Stimulated activated CD8-positive, alpha-beta memory T cell treated with anti-CD3 and anti-CD28 coated beads, Interleukin-15, amount 100 ng/mL, for 48 hours (primary cell): Measurements from ENCODE around the gene PCDHGB5.
"Not testable (repeated sequence)": the region's sequence is repeated elsewhere in the genome, so short reads cannot be mapped to it uniquely, and the experiment has no call there.

Experiments used
- DNase-seq, 2 donors: peaks; one replicate each; pipeline ENCODE4 v3.0.0-alpha.2; 2020; ENCODE audit warnings: low read depth in 2 of 2

The PCDHGB5 gene

GRCh38 chr5:141375444-141376155 is 22.1 kb upstream of the PCDHGB5 start:
- DNase-seq = not testable (repeated sequence)

- DNase-seq = no peak
Observed at GRCh38 chr5:141382469-141383294, 15.1 kb upstream of the PCDHGB5 start, which contains the start of gene PCDHGA7. PCDHGA7 (plus strand) TSS chr5:141382742; CDS start chr5:141382900, 158 bp downstream.

- DNase-seq = no peak
Observed at GRCh38 chr5:141383345-141383744, 14.4 kb upstream of the PCDHGB5 start.

- no peak for DNase-seq
Observed at GRCh38 chr5:141384471-141385267, 13.1 kb upstream of the PCDHGB5 start.

- DNase-seq = not testable (repeated sequence)
Observed at GRCh38 chr5:141387557-141388311, 10.0 kb upstream of the PCDHGB5 start, which contains the start of gene PCDHGB4. PCDHGB4 (plus strand) TSS chr5:141387698; CDS start chr5:141387885, 187 bp downstream.

- no peak for DNase-seq
Observed at GRCh38 chr5:141388661-141389060, 9.1 kb upstream of the PCDHGB5 start.

- DNase-seq = no peak
Observed at GRCh38 chr5:141389153-141390042, 8.3 kb upstream of the PCDHGB5 start.

GRCh38 chr5:141392429-141393198 is 5.1 kb upstream of the PCDHGB5 start, which contains the start of gene PCDHGA8:
PCDHGA8 (plus strand) TSS chr5:141392633; CDS start chr5:141392814, 181 bp downstream.
- no peak for DNase-seq

GRCh38 chr5:141393267-141393666 is 4.5 kb upstream of the PCDHGB5 start:
- DNase-seq = no peak

- DNase-seq = not testable (repeated sequence)
Observed at GRCh38 chr5:141394401-141395187, 3.2 kb upstream of the PCDHGB5 start.

GRCh38 chr5:141398608-141399007 is 861 bp downstream of the PCDHGB5 start:
- DNase-seq = no peak

GRCh38 chr5:141399555-141400258 is 2.0 kb downstream of the PCDHGB5 start:
- no peak for DNase-seq

GRCh38 chr5:141402553-141403243 is 5.0 kb downstream of the PCDHGB5 start, which contains the start of gene PCDHGA9:
PCDHGA9 (plus strand) TSS chr5:141402778; CDS start chr5:141402953, 175 bp downstream.
- no peak for DNase-seq

- DNase-seq = no peak
Observed at GRCh38 chr5:141403387-141403786, 5.6 kb downstream of the PCDHGB5 start.

GRCh38 chr5:141407790-141408505 is 10.2 kb downstream of the PCDHGB5 start, which contains the start of gene PCDHGB6:
PCDHGB6 (plus strand) TSS chr5:141408021; CDS start chr5:141408203, 182 bp downstream.
- DNase-seq = peak in 1 of 2 donors; percentile 23
